Hepatocyte (in vitro differentiated cells): ENCODE measurements around the gene SAMD15.

Experiments used
- EZH2 ChIP-seq: fragments of 200-600 bp; sonication (generic); IDR thresholded peaks from 2 replicates; pipeline ENCODE4 v1.6.1; 2016; ENCODE audit warnings: antibody characterized with exemption, mild to moderate bottlenecking, borderline replicate concordance
- EZH2phosphoT487 ChIP-seq: fragments of 200-600 bp; sonication (generic); IDR thresholded peaks from one replicate; pipeline ENCODE4 v1.6.1; 2018; ENCODE audit warnings: antibody characterized with exemption, mild to moderate bottlenecking, low read depth, moderate library complexity; ENCODE audit not compliant: unreplicated experiment, severe bottlenecking
- TF ChIP-seq, protein P1 (sequence below): fragments of 200-600 bp; sonication (generic); IDR thresholded peaks from 2 replicates; pipeline ENCODE4 v1.5.1; 2016; ENCODE audit warnings: antibody characterized with exemption, mild to moderate bottlenecking; ENCODE audit not compliant: poor library complexity

DNA sequence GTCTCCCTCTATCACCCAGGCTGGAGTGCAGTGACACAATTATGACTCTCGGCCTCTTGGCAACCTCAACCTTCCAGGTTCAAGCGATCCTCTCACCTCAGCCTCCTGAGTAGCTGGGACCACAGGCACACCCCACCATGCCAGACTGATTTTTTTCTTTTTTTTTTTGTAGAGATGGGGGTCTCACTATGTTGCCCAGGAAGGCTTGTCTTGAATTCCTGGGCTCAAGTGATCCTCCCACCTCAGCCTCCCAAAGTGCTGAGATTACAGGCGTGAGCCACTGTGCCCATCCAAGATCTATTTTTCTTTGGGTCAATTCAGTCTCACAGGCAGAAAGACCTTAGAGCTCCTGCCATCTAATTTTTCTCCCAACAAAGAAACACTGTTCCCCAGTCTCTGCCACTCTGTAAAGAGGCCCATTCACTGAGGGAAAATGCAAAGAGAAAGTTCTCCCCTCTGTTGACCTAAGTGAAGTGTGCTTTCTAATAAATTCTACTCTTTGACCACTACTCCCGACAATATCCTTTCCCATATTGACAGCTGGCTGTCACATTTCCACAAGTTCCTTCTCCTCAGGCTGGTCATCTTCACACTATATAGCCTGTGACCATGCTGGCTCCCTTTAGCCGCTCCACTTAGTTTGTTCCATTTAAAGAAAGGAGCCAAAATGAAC, 23.6 kb upstream of the SAMD15 start:
- TF ChIP-seq, protein P1, sequence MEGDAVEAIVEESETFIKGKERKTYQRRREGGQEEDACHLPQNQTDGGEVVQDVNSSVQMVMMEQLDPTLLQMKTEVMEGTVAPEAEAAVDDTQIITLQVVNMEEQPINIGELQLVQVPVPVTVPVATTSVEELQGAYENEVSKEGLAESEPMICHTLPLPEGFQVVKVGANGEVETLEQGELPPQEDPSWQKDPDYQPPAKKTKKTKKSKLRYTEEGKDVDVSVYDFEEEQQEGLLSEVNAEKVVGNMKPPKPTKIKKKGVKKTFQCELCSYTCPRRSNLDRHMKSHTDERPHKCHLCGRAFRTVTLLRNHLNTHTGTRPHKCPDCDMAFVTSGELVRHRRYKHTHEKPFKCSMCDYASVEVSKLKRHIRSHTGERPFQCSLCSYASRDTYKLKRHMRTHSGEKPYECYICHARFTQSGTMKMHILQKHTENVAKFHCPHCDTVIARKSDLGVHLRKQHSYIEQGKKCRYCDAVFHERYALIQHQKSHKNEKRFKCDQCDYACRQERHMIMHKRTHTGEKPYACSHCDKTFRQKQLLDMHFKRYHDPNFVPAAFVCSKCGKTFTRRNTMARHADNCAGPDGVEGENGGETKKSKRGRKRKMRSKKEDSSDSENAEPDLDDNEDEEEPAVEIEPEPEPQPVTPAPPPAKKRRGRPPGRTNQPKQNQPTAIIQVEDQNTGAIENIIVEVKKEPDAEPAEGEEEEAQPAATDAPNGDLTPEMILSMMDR: no peak
- TF ChIP-seq EZH2 (no peak), EZH2phosphoT487 (no peak)
